GM11168 (cell line): Measurements from ENCODE around the gene ADTRP.

Experiments
- in situ Hi-C: fragments of 300-500 bp; cut with MboI; formaldehyde crosslinking; loops from one replicate; pipeline ENCODE4 v1.12.0; 2022; ENCODE audit warnings: low sequenced_read_pairs; ENCODE audit not compliant: unreplicated experiment

ADTRP gene, protein sequence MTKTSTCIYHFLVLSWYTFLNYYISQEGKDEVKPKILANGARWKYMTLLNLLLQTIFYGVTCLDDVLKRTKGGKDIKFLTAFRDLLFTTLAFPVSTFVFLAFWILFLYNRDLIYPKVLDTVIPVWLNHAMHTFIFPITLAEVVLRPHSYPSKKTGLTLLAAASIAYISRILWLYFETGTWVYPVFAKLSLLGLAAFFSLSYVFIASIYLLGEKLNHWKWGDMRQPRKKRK

DNA sequence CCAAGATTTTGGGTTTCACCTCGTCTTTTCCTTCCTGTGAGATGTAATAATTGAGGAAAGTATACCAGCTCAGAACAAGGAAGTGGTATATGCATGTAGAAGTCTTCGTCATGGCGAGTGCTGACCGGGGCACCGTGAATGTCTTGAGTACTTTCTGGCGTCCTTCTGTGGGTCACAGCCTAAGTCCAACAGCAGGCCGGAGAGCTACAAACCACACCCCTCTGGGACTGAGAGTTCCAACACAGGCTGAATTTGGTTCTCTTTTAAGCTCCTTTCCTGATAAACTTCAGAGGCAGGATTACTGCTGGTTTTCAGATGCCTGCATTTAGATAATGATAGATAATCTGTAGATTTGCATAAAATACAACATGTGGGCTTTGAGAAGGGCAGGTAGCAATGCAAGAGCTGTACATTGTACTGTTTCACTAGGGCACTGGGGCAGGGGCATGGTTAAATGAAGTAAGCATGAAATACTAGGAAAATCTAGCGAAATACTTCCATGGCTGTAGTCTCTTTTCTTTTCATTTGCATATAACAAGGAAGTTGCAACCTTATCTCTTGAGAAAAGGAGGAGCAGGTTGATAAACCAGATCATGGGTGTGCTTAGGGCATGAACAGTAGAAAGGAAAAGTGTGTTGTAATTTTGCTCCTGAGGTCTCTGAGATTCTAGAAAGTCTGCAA is at the start of gene ADTRP:
Gene ADTRP (minus strand): TSS at position 156 of the 681 bp plus-strand sequence. CDS start 44 bp downstream, at position 112.
- in situ Hi-C loops: no loop called here

DNA sequence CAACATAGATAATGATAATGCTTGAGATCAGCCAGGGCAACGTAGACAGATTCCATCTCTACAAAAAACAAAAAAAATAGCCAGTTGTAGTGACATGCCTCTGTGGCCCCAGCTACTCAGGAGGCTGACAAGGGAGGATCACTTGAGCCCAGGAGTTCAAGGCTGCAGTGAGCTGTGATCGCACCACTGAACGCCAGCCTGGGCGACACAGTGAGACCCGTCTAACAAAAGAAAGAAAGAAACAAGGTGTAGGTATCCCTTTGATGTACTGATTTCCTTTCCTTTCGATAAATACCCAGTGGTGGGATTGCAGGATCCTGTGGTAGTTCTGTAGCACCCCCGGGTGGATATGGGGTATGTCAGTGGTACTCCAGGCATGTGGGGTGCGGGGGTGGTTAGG is 48.2 kb upstream of the ADTRP start:
- in situ Hi-C loops: loop anchor here (10.0 to 25.0 kb wide), 2 partner anchors 92 to 186 kb away; partner anchors contain the start of gene HIVEP1

DNA sequence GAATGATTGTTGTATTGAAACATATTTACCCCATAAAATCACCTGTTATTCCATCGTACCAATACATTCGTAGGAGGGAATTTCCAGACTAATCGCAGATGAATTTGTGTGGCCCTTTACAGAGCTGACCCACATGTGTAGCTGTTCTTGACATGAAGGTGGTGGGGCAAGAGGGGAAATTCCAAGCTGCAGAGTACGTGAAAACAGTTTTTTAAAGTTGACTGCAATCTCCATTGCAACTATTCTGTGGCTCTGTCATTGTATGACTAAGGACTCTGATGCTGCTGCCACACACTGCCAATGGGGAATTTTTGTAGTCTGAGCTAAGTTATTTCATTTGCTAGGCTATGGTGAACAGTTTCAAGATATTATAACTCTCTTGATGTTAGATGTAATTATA is 46.4 kb upstream of the ADTRP start:
- in situ Hi-C loops: loop anchor here (10.0 to 25.0 kb wide), 2 partner anchors 90 to 187 kb away; partner anchors contain the start of gene HIVEP1

DNA sequence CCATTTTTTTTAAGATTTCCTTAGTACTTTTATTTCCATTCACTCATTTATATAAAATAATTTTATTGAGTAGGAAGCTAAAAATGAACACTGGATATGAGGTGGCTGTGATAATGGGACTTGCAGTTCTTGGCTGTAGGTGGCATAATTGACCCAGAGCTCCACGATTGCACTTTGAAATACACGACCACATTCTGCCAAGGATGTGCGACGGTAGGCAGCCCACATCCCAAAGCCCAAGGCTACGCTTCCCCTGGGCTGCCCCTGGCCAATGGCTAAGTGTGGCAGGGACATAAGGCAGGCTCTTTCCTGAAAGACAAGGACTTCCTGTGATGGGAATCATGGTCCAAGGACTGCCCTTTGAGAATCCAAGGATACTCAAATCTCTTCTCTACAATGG is 43.7 kb upstream of the ADTRP start:
- in situ Hi-C loops: loop anchor here (10.0 kb wide), 1 partner anchor 88 kb away; no protein-coding TSS in a partner anchor

DNA sequence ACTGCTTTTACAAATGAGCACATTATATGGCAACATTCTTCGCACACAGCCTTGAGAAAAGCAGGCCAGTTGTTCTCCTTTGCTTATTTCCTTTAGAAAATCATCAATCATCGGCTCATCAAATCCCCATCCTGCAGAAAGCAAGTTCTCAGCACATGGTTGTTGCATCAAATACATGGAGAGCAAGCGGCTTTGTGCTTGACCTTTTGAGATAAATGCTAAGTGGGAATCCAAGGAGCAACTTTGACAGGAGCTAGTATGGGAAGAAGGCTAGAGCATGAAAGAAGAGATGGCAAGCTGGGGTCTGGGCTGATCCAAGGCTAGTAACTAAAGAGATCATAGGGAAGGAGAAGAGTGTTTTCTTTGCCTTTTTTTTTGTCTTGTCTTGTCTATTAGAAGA is 43.2 kb upstream of the ADTRP start:
- in situ Hi-C loops: loop anchor here (10.0 kb wide), 1 partner anchor 87 kb away; no protein-coding TSS in a partner anchor

DNA sequence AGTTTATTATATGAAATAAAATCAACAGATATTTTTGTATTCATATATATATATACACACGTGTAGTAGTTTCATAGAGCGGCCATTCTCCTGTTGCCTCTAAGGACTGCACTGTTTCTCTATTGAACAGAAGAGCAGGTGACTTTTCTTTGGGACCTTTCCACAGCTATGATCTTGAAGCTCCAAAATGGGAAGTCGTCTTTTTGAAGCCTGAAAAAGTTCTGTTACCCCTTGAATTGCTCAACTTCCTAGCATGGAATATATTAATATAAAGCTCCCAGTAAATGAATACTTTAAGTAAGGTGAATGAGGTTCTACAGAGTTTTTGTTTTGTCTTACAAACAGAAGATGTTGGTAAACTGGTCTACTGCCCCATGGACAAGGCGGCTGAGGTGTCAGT is 42.2 kb upstream of the ADTRP start:
- in situ Hi-C loops: loop anchor here (10.0 kb wide), 1 partner anchor 86 kb away; no protein-coding TSS in a partner anchor

DNA sequence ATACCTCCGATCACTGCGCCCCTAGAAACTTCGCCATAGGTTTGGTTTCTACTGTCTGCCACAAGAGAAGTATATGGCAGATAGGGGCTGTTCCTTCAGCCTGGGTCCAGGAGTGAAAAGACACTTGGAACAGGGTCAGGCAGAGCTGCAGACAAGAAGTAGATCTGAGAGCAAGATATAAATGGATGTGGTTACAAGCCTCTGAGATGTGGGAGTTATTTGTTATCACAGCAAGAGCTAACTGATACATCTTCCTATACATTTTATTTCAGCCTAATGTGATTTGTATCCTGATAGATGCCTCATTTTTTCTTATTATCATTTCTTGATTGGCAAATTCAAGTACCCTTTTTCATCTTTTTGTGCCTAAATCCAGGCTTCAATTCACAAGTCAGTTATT is 40.9 kb upstream of the ADTRP start:
- in situ Hi-C loops: no loop called here

DNA sequence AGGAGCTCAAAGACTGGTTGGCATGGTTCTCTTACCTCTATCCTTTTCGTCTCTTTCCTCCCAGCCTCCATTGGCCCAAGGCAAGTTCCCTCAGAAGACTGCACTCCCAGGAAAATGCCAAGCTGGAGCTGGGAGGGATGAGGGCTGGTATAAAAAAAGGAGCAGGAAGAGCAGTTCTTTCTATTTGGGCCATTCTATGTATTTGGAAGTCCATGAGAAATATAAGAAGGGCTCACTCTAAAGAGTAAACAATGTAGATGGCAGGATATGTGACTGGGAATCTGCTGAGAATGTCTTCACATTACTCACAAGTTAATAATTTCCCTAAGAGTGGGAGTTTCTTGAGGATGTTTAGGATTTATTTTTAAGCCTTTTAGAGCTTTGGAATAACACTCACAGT is 36.6 kb upstream of the ADTRP start:
- in situ Hi-C loops: no loop called here

DNA sequence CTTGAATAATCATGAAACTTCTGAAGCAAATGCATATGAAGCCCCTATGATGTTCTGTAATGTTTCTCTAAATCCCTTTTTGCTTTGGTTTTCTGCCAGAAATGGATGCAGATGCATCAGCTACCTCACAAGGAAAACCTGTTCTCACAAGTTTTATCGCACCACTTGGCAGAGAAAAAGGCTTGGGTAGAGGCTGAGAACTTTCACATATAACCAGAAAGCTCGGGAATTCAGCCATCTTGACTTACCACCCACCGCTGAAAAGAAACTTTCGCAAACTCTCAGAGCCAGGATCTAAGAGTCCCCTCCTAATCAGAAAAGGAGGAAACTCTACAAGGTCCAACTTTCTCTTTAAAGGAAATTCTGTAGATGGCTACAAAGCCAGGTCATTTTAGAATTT is 36.2 kb upstream of the ADTRP start:
- in situ Hi-C loops: no loop called here

DNA sequence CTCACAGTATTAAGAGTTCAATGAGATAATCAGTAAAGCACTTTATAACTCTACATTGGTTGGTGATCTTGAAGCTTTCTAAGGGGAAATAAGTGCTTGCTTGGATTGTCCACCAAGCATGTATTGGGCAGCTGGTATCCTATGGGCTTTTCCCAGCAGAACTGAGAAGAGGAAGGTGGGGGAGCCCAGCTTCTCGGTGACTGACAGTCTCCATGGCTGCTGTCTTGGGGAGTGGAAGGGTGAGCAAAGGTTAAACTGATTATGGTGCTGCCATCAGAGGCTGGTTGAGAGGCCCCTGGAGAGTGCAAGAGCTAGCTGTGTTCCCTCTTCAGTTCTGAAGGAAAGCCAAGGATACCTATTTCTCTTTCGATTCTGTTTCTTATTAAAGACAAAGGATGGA is 35.5 kb upstream of the ADTRP start:
- in situ Hi-C loops: no loop called here

DNA sequence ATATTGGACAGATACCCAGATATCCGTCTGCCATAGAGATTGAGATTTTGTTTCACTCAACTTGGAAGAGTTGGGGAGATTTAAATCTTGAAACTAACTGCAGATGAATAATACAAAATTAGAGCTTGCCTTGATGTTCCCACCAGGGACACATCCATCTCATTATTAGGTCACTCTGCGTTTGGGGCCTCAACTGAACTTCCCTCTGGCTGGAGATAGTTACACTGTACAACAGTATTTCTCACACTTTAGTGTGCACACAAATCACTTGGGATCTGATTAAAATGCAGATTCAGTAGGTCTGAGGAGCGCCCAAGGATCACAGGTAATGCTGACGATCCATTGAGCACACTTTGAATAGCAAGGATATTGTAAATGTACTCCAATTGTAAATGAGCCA is 35.0 kb upstream of the ADTRP start:
- in situ Hi-C loops: no loop called here

DNA sequence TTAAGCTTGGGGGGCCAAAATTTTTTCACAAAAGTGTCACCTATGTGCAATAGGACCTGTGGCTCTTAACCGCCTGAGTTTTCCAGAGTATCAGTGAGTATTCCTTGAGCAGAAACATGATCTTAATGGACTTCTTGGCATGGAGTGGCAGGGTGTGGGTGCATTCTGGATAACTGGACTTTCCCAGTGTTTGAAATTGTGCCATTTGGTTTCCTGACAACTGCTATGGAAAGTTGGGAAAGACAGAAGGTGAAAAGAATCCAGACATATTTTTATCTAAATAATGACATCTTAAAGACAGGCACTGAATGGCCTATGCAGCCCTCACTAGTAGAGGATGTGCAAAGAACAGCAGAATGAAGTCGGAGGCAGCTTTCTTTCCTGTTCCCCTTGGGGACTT is 34.3 kb upstream of the ADTRP start:
- in situ Hi-C loops: no loop called here

DNA sequence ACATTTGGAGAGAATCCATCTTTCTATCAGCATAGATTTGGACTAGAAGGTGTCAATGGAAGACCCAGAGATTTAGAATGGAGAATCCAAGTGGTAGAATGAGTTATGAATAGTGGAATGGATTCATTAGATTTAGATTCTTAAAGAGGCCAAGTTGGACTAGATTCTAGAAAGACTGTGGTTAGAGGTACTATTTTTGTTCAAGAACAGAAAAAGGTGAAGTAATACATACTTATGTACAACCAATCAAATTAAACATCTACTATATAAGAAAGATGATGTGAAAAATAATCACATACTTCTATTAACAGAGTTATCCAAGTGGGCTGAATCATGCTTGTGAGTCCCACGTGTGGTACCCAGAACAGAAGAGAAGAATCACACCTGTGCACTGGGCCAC is 33.8 kb upstream of the ADTRP start:
- in situ Hi-C loops: no loop called here

DNA sequence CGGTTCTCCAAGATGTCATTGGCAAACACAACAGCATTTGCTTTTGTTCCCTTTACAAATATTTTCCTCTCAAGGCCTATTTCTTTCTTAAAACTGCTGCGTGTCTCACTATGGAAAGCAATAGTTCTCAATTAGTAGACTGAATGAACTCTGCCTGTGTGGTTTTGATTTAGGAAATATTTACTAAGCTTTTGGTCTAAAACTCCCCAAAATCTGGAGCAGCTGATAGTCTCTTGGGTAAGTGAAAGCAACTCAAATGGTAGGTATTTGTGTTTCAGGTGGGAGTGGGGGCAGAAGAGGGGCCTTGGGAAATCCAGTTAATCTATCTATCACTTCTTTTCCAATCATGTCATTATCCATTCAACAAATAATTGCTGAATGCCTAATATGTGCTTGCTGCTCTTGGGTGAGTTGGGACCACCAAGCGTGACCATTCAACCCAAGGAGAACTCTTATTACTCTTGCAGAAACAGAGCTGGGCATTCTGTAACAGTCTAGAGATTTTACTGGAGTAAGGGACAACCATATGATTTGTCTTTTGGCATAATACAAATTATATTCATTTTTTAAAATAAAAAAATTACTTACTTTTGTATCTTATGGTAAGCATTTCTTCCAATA is 33.2 kb upstream of the ADTRP start:
- in situ Hi-C loops: no loop called here

DNA sequence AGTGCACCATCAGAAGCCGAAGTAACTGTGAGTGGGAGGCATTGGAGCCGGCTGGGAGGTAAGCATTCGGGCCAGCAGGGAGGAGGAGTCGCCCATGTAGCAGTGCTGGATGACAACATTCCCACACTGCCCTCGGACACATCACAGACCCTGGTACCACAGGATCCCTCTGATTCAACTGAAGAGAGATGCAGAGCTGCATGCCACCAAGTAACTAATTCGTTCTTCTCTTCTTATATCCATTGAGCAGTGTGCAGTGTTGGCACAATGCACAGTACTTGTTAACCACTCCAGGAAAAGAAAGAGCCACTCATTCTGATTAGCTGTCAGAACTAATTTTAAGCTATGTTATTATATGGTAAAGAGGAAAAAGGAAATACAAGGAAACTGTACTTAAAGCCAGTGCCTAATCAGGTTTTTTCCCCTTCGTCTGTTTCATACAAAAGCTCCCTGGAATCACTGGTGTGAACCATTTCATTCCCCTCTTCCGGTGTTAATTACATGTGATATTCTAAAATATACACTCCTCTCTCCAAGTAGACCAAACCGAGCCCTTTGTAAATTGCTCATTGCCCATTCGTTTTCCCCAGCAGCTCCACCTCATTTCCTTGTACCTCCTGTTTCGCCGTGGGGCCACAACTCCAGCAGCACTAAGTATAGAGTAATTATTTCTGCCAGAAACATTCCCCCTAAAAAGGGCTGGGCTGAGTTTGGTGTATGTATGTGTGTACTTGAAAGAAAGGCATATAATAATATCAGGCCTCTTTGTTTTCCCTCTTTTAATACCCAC is 32.4 kb upstream of the ADTRP start:
- in situ Hi-C loops: no loop called here

DNA sequence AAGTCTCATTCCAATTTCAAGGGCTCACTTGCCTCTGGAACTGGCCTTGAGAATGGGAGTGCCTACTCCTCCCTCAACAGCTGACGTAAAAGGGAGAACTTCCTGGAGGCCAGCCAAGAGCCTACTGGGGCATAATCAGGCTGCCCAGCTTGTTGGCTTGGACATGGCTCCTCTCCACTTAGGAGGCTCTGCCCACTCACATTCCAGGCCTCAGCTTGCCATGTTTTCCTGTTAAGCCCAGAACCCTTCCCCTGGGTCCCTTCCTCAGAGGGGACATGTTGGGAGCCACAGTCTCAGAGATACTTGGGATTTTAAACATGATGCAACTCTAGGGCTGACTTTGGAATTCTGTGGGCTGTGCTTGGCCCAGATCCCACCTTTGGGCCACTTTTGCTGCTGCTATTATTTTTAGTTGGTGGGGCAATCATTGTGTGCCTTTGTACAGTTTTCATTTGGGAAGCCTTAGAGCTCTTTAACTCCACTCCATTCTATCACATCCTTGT is 31.5 kb upstream of the ADTRP start:
- in situ Hi-C loops: no loop called here

DNA sequence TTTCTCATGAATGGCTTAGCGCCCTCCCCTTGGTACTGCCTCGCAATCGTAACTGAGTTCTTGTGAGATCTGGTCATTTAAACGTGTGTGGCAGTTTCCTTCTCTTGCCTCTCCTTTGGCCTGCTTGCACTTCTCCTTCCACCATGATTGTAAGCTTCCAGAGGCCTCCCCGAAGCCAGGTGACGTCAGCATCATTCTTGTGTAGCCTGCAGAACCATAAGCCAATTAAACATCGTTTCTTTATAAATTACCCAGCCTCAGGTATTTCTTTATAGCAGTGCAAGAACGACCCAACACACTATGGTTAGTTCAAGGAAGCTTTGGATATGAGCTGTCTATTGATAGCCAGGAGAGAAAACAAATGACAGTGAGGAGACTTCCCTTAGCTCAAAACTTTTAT is 29.5 kb upstream of the ADTRP start:
- in situ Hi-C loops: no loop called here

DNA sequence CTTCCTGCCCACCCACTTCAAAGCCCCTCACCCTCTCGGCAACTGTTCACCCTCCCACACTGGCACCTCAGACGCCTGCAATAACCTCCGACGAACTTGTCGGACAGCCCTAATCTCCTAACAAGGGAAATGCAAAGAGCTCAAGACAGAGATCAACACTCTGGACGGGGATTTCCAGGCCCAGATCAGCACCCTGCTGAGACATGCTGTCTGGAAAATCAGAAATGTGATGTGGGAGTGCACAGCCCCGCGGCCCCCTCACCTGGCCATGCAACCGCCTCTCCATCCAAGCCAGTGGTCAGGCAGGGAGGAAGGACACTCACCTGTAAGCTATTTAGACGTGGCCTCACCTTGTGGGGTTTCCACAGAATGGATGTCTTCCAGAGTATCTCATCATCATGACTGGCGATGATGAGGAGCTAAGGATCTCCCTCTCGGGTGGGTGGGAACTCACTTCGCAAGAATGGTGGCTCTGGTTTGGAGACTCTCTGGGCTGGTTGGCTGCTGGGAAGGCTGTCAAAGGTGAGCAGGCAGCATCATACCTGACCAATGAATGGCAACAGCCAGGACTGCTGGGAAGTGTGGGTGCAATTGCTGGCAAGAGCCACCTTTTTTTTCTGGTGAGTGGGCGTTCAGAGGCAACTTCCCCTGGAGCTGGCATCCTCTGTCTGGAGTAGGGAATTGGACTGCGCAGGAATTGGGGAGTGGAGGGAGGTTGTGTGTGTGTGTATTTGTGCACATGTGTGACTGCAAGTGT is 28.1 kb upstream of the ADTRP start:
- in situ Hi-C loops: no loop called here

DNA sequence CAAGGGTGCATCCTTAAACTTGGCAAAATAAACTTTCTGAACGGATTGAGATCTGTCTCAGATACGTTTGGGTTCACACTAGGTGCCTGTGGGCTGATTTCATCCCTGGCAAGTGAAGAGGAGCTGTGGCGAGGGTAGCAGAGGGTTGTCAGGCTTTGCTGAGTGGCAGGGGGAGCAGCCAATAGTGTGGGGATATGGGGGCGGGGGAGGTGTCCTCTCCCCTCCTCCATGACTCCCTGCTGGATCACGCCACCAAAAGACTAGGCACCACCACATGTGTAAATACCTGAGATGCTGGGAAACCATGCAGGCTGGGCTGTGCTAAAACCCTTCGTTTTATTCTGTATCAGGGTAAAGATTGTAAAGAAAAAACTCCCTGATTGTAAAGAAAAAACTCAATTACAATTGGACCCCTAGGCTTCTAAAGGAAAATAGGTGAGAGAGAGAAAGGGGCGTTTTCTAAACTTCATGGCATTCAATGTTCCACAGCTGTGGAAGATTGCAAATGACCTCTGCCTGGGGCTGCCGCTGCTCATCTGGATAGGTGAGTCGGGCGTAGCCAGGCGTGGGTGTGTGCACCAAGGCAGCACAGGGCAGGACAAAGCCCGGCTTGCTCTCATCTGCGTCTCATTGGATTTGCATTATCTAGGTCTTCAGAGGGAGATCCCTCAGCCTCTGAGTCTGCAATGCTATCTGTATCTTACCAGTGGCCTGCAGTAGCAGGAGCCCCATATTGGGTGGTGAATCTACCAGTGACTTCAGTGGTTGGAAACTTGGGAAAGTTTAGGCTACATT is 26.9 kb upstream of the ADTRP start:
- in situ Hi-C loops: no loop called here
